Mammary epithelial cell (primary cell): ENCODE measurements around the gene SERPINB1.

Experiments
- EZH2 ChIP-seq: IDR thresholded peaks from 2 replicates; pipeline ENCODE4 v1.6.1; 2012; ENCODE audit warnings: low read length, inconsistent platforms, borderline replicate concordance
- TF ChIP-seq, protein P1 (sequence below), 2 donors: IDR thresholded peaks in 1 of 2; conservative IDR thresholded peaks in 1 of 2; 2 replicates each; pipeline ENCODE4 v1.5.1; 2011 to 2012; ENCODE audit warnings: inconsistent platforms in 2 of 2, low read length in 2 of 2, mild to moderate bottlenecking in 2 of 2, control low read depth in 1 of 2, low read depth in 1 of 2; ENCODE audit not compliant: insufficient read depth in 1 of 2; ENCODE audit errors: extremely low read depth in 1 of 2

- no peak for TF ChIP-seq EZH2
- TF ChIP-seq, protein P1, sequence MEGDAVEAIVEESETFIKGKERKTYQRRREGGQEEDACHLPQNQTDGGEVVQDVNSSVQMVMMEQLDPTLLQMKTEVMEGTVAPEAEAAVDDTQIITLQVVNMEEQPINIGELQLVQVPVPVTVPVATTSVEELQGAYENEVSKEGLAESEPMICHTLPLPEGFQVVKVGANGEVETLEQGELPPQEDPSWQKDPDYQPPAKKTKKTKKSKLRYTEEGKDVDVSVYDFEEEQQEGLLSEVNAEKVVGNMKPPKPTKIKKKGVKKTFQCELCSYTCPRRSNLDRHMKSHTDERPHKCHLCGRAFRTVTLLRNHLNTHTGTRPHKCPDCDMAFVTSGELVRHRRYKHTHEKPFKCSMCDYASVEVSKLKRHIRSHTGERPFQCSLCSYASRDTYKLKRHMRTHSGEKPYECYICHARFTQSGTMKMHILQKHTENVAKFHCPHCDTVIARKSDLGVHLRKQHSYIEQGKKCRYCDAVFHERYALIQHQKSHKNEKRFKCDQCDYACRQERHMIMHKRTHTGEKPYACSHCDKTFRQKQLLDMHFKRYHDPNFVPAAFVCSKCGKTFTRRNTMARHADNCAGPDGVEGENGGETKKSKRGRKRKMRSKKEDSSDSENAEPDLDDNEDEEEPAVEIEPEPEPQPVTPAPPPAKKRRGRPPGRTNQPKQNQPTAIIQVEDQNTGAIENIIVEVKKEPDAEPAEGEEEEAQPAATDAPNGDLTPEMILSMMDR (conservative IDR thresholded peaks at IDR 0.05 in 1 of 2, IDR thresholded peaks at IDR 0.05 in 1 of 2; ENCODE audit: extremely low read depth in 1 of 2, insufficient read depth in 1 of 2, low read depth in 1 of 2, low read length in 2 of 2), result no peak
Observed at GRCh38 chr6:2782356-2782708, 59.3 kb downstream of the SERPINB1 start.
